Stomach (tissue), 9 donors: Measurements from ENCODE around the gene CELF4. TPM values are rescaled to one million over a fixed set of nuclear protein-coding genes. Genes with fewer than 3 reads are reported as not detected.
"Not testable (repeated sequence)": the region's sequence is repeated elsewhere in the genome, so short reads cannot be mapped to it uniquely, and the experiment has no call there.

Experiments
- DNase-seq, 2 donors: peaks; one replicate each; pipeline versions ENCODE4 v3.0.0 to v3.0.0-alpha.2; 2013 to 2019
- H3K27ac ChIP-seq, 5 donors: fragments of 200-600 bp in 4 of 5; sonication (generic) in 4 of 5; one replicate each; pipeline ENCODE4 v1.5.1; 2013 to 2019; ENCODE audit warnings: mild to moderate bottlenecking in 1 of 5, moderate library complexity in 1 of 5
- H3K27me3 ChIP-seq, 3 donors: fragments of 200-600 bp; sonication (generic); one replicate each; pipeline ENCODE4 v1.5.1; 2017 to 2019; ENCODE audit warnings: mixed run types in 1 of 3
- H3K36me3 ChIP-seq, 4 donors: fragments of 200-600 bp; sonication (generic); 1 replicate in 3 of 4; 2 replicates in 1 of 4; pipeline ENCODE4 v1.5.1; 2016 to 2019
- H3K4me1 ChIP-seq, 4 donors: fragments of 200-600 bp; sonication (generic); one replicate each; pipeline ENCODE4 v1.5.1; 2016 to 2019
- H3K4me3 ChIP-seq, 4 donors: fragments of 200-600 bp; sonication (generic) in 3 of 4; one replicate each; pipeline ENCODE4 v1.5.1; 2016 to 2019; ENCODE audit warnings: mild to moderate bottlenecking in 1 of 4
- H3K9me3 ChIP-seq, 4 donors: fragments of 200-600 bp; sonication (generic); one replicate each; pipeline ENCODE4 v1.5.1; 2016 to 2019
- EP300 ChIP-seq: sonication (generic); formaldehyde crosslinking; IDR thresholded peaks from one replicate; pipeline ENCODE4 v1.6.1; 2017; ENCODE audit warnings: antibody characterized with exemption
- POLR2A ChIP-seq, 4 donors: fragments of 450-650 bp; IDR thresholded peaks; one replicate each; pipeline ENCODE4 v1.6.1; 2016; ENCODE audit warnings: antibody characterized with exemption in 4 of 4, control low read depth in 2 of 4, mild to moderate bottlenecking in 1 of 4, moderate library complexity in 1 of 4
- POLR2AphosphoS5 ChIP-seq, 3 donors: sonication (generic); formaldehyde crosslinking; IDR thresholded peaks; one replicate each; pipeline ENCODE4 v1.6.1; 2016; ENCODE audit warnings: antibody characterized with exemption in 3 of 3
- WGBS, 5 donors: extraction: QIAGEN DNeasy Blood & Tissue Kit in 3 of 5; methylation state at CpG; one replicate each; pipeline versions ENCODE4 v1.1.5 to v1.1.7; 2013 to 2018; 5-methylcytosine and 5-hydroxymethylcytosine counted together
- intact Hi-C: fragments of 100-400 bp; cut with DNase I; formaldehyde crosslinking; loops from one replicate; pipeline ENCODE4 v1.15.1; 2023; ENCODE audit warnings: low total_unique reads
- polyA plus RNA-seq, 3 donors: library from polyadenylated mRNA; stranded (reverse); fragments of 200-250 nt; gene quantifications; one replicate each; pipeline ENCODE4 v1.2.3, GENCODE V29; 2013
- total RNA-seq, 5 donors: library from RNA; depleted of rRNA; stranded (reverse); fragments of >200 nt; gene quantifications; one replicate each; pipeline versions ENCODE4 v1.1.0 to v1.2.3, GENCODE V29; 2014 to 2016
- TF ChIP-seq, protein P1 (sequence below), 7 experiments: fragments of 450-650 bp in 4 of 7; fragments of 200-600 bp in 3 of 7; sonication (generic) in 3 of 7; IDR thresholded peaks; one replicate each; pipeline ENCODE4 v1.5.1; 2016 to 2019; ENCODE audit warnings: antibody characterized with exemption in 7 of 7, control low read depth in 2 of 7, mild to moderate bottlenecking in 1 of 7
- donor health status: healthy with polysubstance abuse.
- donor health status: Bipolar disorder and iron deficiency.
- donor health status: healthy.

CELF4 gene
- total and polyA plus RNA-seq, 8 donors: 0.93 to 2.4 (median 1.8) TPM; not detected in 2

- 31 to 49% (median 31%) methylated on average over 16 to 19 of the region's 19 CpGs for WGBS, 5 donors
- no peak for DNase-seq
- Histone ChIP-seq H3K9me3 (no peaks in the 10 kb centered on the region), H3K4me1 (peaks cover 0 to 13% (median 3%) of the 10 kb centered on the region in 4 donors), H3K36me3 (no peaks in the 10 kb centered on the region), H3K4me3 (no peak overlapping the region), H3K27me3 (peaks cover 0 to 43% (median 9%) of the 10 kb centered on the region in 3 donors), H3K27ac (no peak overlapping the region)
- intact Hi-C loops: no loop called here
- TF ChIP-seq POLR2A (IDR thresholded peaks at IDR 0.05) (no peak), POLR2AphosphoS5 (IDR thresholded peaks at IDR 0.05) (no peak), EP300 (no peak)
- TF ChIP-seq, protein P1, sequence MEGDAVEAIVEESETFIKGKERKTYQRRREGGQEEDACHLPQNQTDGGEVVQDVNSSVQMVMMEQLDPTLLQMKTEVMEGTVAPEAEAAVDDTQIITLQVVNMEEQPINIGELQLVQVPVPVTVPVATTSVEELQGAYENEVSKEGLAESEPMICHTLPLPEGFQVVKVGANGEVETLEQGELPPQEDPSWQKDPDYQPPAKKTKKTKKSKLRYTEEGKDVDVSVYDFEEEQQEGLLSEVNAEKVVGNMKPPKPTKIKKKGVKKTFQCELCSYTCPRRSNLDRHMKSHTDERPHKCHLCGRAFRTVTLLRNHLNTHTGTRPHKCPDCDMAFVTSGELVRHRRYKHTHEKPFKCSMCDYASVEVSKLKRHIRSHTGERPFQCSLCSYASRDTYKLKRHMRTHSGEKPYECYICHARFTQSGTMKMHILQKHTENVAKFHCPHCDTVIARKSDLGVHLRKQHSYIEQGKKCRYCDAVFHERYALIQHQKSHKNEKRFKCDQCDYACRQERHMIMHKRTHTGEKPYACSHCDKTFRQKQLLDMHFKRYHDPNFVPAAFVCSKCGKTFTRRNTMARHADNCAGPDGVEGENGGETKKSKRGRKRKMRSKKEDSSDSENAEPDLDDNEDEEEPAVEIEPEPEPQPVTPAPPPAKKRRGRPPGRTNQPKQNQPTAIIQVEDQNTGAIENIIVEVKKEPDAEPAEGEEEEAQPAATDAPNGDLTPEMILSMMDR (IDR thresholded peaks at IDR 0.05): no peak
These were observed 204.1 kb downstream of the CELF4 start for GRCh38 chr18:37361335-37362157.

DNA sequence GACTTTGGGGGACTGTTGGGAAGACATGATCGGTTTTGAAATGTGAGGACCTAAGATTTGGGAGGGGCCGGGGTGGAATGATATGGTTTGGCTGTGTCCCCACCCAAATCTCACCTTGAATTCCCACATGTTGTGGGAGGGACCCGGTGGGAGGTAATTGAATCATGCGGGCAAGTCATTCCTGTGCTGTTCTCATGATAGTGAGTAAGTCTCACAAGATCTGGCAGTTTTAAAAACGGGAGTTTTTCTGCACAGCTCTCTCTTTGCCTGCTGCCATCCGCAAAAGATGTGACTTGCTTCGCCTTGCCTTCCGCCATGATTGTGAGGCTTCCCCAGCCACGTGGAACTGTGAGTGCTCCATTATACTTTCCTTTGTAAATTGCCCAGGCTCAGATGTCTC lies 207.5 kb downstream of the CELF4 start:
- H3K27ac ChIP-seq, DNase-seq, H3K9me3 ChIP-seq, H3K36me3 ChIP-seq, intact Hi-C loops, H3K4me3 ChIP-seq, H3K4me1 ChIP-seq: not testable (repeated sequence)
- 58 to 74% (median 65%) methylated on average over 8 to 9 of the region's 9 CpGs for WGBS, 5 donors
- peaks cover 0 to 32% (median 9%) of the 10 kb centered on the region in 3 donors for H3K27me3 ChIP-seq

DNA sequence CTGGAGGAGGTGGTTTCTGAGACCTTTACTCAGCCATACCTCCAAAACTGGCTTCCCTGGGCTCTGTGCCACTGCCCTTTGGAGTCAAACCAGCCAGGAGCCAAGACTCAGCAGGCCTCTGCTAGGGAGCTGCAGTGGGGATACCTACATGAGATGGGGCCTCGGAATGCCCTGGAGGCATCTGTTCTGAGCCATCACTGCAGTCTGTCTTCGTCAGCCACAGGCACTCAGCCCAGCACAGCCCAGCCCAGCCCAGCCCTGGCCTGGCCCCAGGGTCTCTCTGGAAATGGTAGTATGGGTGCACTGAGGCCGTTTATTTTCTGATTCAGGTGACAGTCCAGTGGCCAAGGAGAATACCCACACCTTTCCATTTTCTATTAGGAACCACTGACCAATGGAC lies 209.8 kb downstream of the CELF4 start:
- intact Hi-C loops: no loop called here

GRCh38 chr18:37351110-37351509 lies 214.5 kb downstream of the CELF4 start:
- H3K4me3 ChIP-seq: no peak overlapping the region
- no peaks in the 10 kb centered on the region for H3K9me3 ChIP-seq
- H3K27ac ChIP-seq: no peak overlapping the region
- DNase-seq: no peak
- peaks cover 0 to 7% (median 0%) of the 10 kb centered on the region in 3 donors for H3K27me3 ChIP-seq
- intact Hi-C loops: no loop called here
- TF ChIP-seq POLR2AphosphoS5 (IDR thresholded peaks at IDR 0.05): no peak
- TF ChIP-seq EP300: no peak
- TF ChIP-seq POLR2A (IDR thresholded peaks at IDR 0.05): no peak
- TF ChIP-seq, protein P1 (IDR thresholded peaks at IDR 0.05): no peak
- H3K4me1 ChIP-seq: no peaks in the 10 kb centered on the region
- WGBS, 5 donors: 78 to 84% (median 81%) methylated on average over 9 of the region's 9 CpGs
- H3K36me3 ChIP-seq: no peaks in the 10 kb centered on the region

More for the DNA sequence above, 209.8 kb downstream of the CELF4 start:
- no peak overlapping the region for H3K27ac ChIP-seq
- peaks cover 0 to 10% (median 0%) of the 10 kb centered on the region in 3 donors for H3K27me3 ChIP-seq
- TF ChIP-seq POLR2A (IDR thresholded peaks at IDR 0.05) (no peak), EP300 (no peak), POLR2AphosphoS5 (IDR thresholded peaks at IDR 0.05) (no peak)
- TF ChIP-seq, protein P1 (IDR thresholded peaks at IDR 0.05): no peak
- no peaks in the 10 kb centered on the region for H3K9me3 ChIP-seq
- DNase-seq: no peak
- H3K36me3 ChIP-seq: no peaks in the 10 kb centered on the region
- no peaks in the 10 kb centered on the region for H3K4me1 ChIP-seq
- H3K4me3 ChIP-seq: no peak overlapping the region
- WGBS, 5 donors: 72 to 86% (median 77%) methylated on average over 3 of the region's 3 CpGs

DNA sequence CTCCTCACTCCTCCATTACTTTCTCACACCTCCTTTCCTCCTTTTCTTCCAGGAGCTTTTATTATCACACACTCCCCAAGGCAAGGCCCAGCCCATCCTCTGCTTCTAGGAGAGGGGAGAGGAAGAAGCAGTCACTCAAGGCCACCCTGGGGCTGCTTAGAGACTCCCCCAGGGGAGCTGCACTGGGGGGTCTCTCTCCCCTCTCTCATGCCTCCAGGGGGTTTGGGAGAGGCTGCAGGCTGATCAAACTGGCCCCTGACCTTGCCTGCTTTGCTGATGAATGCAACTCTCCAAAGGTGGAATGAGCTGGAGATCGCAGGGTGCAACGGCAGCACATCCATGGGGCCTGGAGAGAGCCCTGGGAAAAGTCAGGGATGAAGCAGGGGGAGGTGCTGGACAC lies 216.9 kb downstream of the CELF4 start:
- Histone ChIP-seq H3K9me3 (no peaks in the 10 kb centered on the region), H3K27me3 (peaks cover 0 to 31% (median 0%) of the 10 kb centered on the region in 3 donors), H3K36me3 (no peaks in the 10 kb centered on the region), H3K4me3 (no peak overlapping the region), H3K27ac (no peak overlapping the region), H3K4me1 (no peaks in the 10 kb centered on the region)
- TF ChIP-seq POLR2A (IDR thresholded peaks at IDR 0.05): no peak
- no peak for TF ChIP-seq EP300
- TF ChIP-seq POLR2AphosphoS5 (IDR thresholded peaks at IDR 0.05): no peak
- TF ChIP-seq, protein P1 (IDR thresholded peaks at IDR 0.05): no peak
- WGBS, 5 donors: 74 to 95% (median 76%) methylated on average over 2 of the region's 2 CpGs
- no peak for DNase-seq
- intact Hi-C loops: no loop called here
